B cell (primary cell): ENCODE results near the gene ZNF385A. TPM values are rescaled to one million over a fixed set of nuclear protein-coding genes. Genes with fewer than 3 reads are reported as not detected.

Experiments used
- ATAC-seq: fragments of 200-7000 bp; cut with Tn5 transposase; one replicate; pipeline ENCODE4 v1.10.0; 2021; ENCODE audit warnings: low read depth, mild to moderate bottlenecking, moderate number of reproducible peaks, moderate library complexity
- CTCF ChIA-PET: fragments of 350-600 bp; sonication (Branson Sonifier 250); formaldehyde crosslinking; loops from one replicate; lab custom pipeline; 2021; ENCODE audit warnings: antibody characterized with exemption, inconsistent platforms; lab: Charles Lee
- POLR2A ChIA-PET: fragments of 350-600 bp; sonication (Branson Sonifier 250); formaldehyde crosslinking; loops from one replicate; lab custom pipeline; 2021; ENCODE audit warnings: antibody characterized with exemption; lab: Charles Lee
- DNase-seq: peaks from one replicate; pipeline ENCODE4 v3.0.0; 2013
- H2AFZ ChIP-seq: 2 replicates; pipeline ENCODE4 v1.6.1; 2012; ENCODE audit warnings: mild to moderate bottlenecking, low read depth, low read length; ENCODE audit not compliant: insufficient read depth, poor library complexity, severe bottlenecking
- H3K27ac ChIP-seq, 2 donors: 1 replicate in 1 of 2; 2 replicates in 1 of 2; pipeline ENCODE4 v1.5.1; 2012 to 2013; ENCODE audit warnings: low read length in 2 of 2, mild to moderate bottlenecking in 2 of 2, moderate library complexity in 1 of 2
- H3K27me3 ChIP-seq, 4 experiments: fragments of 200-600 bp in 1 of 4; sonication (generic) in 1 of 4; replicated peaks in 1 of 4; 1 replicate in 2 of 4; 2 replicates in 2 of 4; pipeline versions ENCODE4 v1.6.1 to v1.7.0; 2013 to 2016; ENCODE audit warnings: low read length in 3 of 4, mild to moderate bottlenecking in 2 of 4, mixed read lengths in 1 of 4, moderate library complexity in 1 of 4; ENCODE audit not compliant: insufficient read depth in 4 of 4, control insufficient read depth in 3 of 4; ENCODE audit errors: control extremely low read depth in 1 of 4
- H3K36me3 ChIP-seq, 2 experiments: replicated peaks in 1 of 2; 1 replicate in 1 of 2; 2 replicates in 1 of 2; pipeline versions ENCODE4 v1.6.1 to v1.7.1; 2013; ENCODE audit warnings: low read length in 1 of 2; ENCODE audit not compliant: insufficient read depth in 2 of 2, control insufficient read depth in 1 of 2; ENCODE audit errors: control extremely low read depth in 1 of 2, extremely low read depth in 1 of 2
- H3K4me1 ChIP-seq, 2 donors: fragments of 200-600 bp in 1 of 2; sonication (generic) in 1 of 2; 1 replicate in 1 of 2; 2 replicates in 1 of 2; pipeline versions ENCODE4 v1.5.1 to v1.6.1; 2013 to 2017; ENCODE audit warnings: low read length in 2 of 2; ENCODE audit not compliant: control insufficient read depth in 2 of 2, insufficient read depth in 2 of 2
- H3K4me2 ChIP-seq: replicated peaks from 2 replicates; pipeline ENCODE3; 2012; ENCODE audit warnings: mild to moderate bottlenecking, low read depth, low read length; ENCODE audit not compliant: poor library complexity, severe bottlenecking
- H3K4me3 ChIP-seq, 5 experiments: fragments of 200-600 bp in 1 of 5; sonication (generic) in 1 of 5; 1 replicate in 3 of 5; 2 replicates in 2 of 5; pipeline versions ENCODE4 v1.5.1 to v1.7.0; 2011 to 2016; ENCODE audit warnings: low read length in 4 of 5, mild to moderate bottlenecking in 4 of 5, low read depth in 2 of 5, control low read depth in 1 of 5, moderate library complexity in 1 of 5; ENCODE audit not compliant: insufficient read depth in 1 of 5; ENCODE audit errors: control extremely low read depth in 1 of 5, extremely low read depth in 1 of 5
- H3K79me2 ChIP-seq: fragments of 200-600 bp; sonication (generic); one replicate; pipeline ENCODE4 v1.6.0; 2016; ENCODE audit warnings: low read length; ENCODE audit not compliant: control insufficient read depth, insufficient read depth
- H3K9ac ChIP-seq: fragments of 200-600 bp; sonication (generic); 2 replicates; pipeline ENCODE4 v1.6.1; 2017; ENCODE audit warnings: mild to moderate bottlenecking, low read length, moderate library complexity
- H3K9me3 ChIP-seq, 3 donors: one replicate each; pipeline versions ENCODE4 v1.6.1 to v1.7.1; 2013; ENCODE audit warnings: low read length in 2 of 3; ENCODE audit not compliant: control insufficient read depth in 2 of 3, insufficient read depth in 1 of 3; ENCODE audit errors: control extremely low read depth in 1 of 3
- H4K20me1 ChIP-seq: 2 replicates; pipeline ENCODE4 v1.6.0; 2012; ENCODE audit warnings: mild to moderate bottlenecking, low read length; ENCODE audit not compliant: insufficient read depth, control insufficient read depth, poor library complexity, severe bottlenecking
- H3K27ac Mint-ChIP-seq: one replicate; pipeline ENCODE4 v1.8.0; 2021; ENCODE audit warnings: mixed read lengths
- H3K27me3 Mint-ChIP-seq: one replicate; pipeline ENCODE4 v1.8.0; 2021; ENCODE audit warnings: mixed read lengths
- H3K4me1 Mint-ChIP-seq: one replicate; pipeline ENCODE4 v1.8.0; 2021; ENCODE audit warnings: mixed read lengths
- H3K4me3 Mint-ChIP-seq: one replicate; pipeline ENCODE4 v1.8.0; 2021; ENCODE audit warnings: mixed read lengths
- H3K9me3 Mint-ChIP-seq: one replicate; pipeline ENCODE4 v1.8.0; 2022; ENCODE audit warnings: mixed read lengths; ENCODE audit not compliant: insufficient read depth
- CTCF ChIP-seq: fragments of 200-600 bp; IDR thresholded peaks from one replicate; pipeline ENCODE4 v1.8.0; 2022; ENCODE audit warnings: antibody characterized with exemption, mild to moderate bottlenecking
- EZH2 ChIP-seq: IDR thresholded peaks from 2 replicates; pipeline ENCODE4 v1.6.1; 2012; ENCODE audit warnings: borderline replicate concordance, low read depth, mild to moderate bottlenecking, moderate library complexity, low read length; ENCODE audit not compliant: insufficient read depth, poor library complexity, severe bottlenecking
- WGBS: methylation state at CpG from one replicate; pipeline ENCODE4 v1.1.5; 2013; ENCODE audit warnings: missing lambda C conversion rate; ENCODE audit not compliant: insufficient coverage; 5-methylcytosine and 5-hydroxymethylcytosine counted together
- intact Hi-C: fragments of 100-400 bp; cut with micrococcal nuclease; formaldehyde crosslinking; loops from one replicate; pipeline ENCODE4 v1.10.0; 2022
- polyA plus RNA-seq: library from polyadenylated mRNA; depleted of rRNA; stranded (reverse); fragments of >200 nt; gene quantifications from 2 replicates; pipeline ENCODE4 v1.2.3, GENCODE V29; 2012
- total RNA-seq, 2 donors: library from RNA; stranded (reverse); fragments of 120-200 nt in 1 of 2; gene quantifications; 1 replicate in 1 of 2; 2 replicates in 1 of 2; pipeline versions ENCODE4 v1.2.3 to v1.2.4, GENCODE V29; 2013 to 2022

The ZNF385A gene
- total and polyA plus RNA-seq, 2 donors (not counting 1 experiment from before 2014, with no cell fraction given), result 4.9 to 5.1 TPM

- Mint-ChIP-seq H3K4me1 (peaks cover 7% of the 10 kb centered on the region), H3K27ac (no peak overlapping the region), H3K4me3 (no peak overlapping the region), H3K27me3 (no peaks in the 10 kb centered on the region), H3K9me3 (no peaks in the 10 kb centered on the region)
- Histone ChIP-seq H4K20me1 (no peaks in the 10 kb centered on the region), H3K27me3 (no peaks in the 10 kb centered on the region), H3K9me3 (no peaks in the 10 kb centered on the region), H2AFZ (peak overlapping the region; percentile 99), H3K79me2 (no peaks in the 10 kb centered on the region), H3K4me2 (peak overlapping the region; percentile 96), H3K36me3 (no peaks in the 10 kb centered on the region), H3K4me1 (peaks cover 12 to 17% of the 10 kb centered on the region in 2 donors), H3K9ac (peak overlapping the region; percentile 85), H3K27ac (peak overlapping the region; percentile 12 to 81), H3K4me3 (peak overlapping the region; percentile 56 to 92 (median 85))
- WGBS, result 14% methylated on average over 7 of the region's 15 CpGs
- DNase-seq, result no peak
- CTCF ChIA-PET, result interaction anchor here (0.9 to 7.8 kb wide), 20 partner anchors 9 to 1353 kb away, joined by 3 to 42 read pairs (median 4); partner anchors contain the start of gene COPZ1
- POLR2A ChIA-PET, result interaction anchor here (0.5 to 1.8 kb wide), 6 partner anchors 10 to 946 kb away, joined by 3 to 8 read pairs (median 4); partner anchors contain the start of genes CBX5 and HNRNPA1
- intact Hi-C loops, result loop anchor here (2.0 kb wide), 1 partner anchor 142 kb away; no protein-coding TSS in a partner anchor
- no peak for ATAC-seq
- no peak for TF ChIP-seq CTCF
- TF ChIP-seq EZH2, result no peak
These were observed 26.2 kb downstream of the ZNF385A start for GRCh38 chr12:54358191-54358944.
